Body of pancreas (tissue), 4 donors: ENCODE data around the gene TEX53.

ENCODE experiments used
- POLR2A ChIP-seq, 3 donors: fragments of 450-650 bp; IDR thresholded peaks; one replicate each; pipeline ENCODE4 v1.6.1; 2016; ENCODE audit warnings: antibody characterized with exemption in 3 of 3, mild to moderate bottlenecking in 2 of 3
- TF ChIP-seq, protein P1 (sequence below), 7 experiments: fragments of 450-650 bp in 4 of 7; fragments of 200-600 bp in 3 of 7; sonication (generic) in 3 of 7; IDR thresholded peaks; one replicate each; pipeline ENCODE4 v1.5.1; 2016 to 2019; ENCODE audit warnings: antibody characterized with exemption in 7 of 7

DNA sequence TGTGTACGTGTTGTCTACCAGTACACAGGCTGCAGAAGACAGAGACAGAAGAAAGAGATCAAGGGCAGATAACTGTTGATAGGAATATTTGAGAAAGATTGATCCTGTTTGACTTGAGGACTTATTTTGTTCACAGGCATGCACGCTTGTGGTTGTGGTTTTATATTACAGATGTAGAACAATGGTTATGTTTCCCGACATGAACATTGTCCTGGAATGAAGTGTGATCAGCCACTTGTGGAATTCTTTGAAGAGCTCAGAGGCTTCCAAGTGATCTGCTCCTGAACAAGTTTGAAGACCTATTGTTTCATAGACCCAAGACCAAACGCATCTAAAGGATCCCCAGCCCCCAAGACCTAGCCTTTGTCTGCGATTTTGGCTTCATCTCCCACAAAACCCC, 13.7 kb downstream of the TEX53 start:
- TF ChIP-seq, protein P1, sequence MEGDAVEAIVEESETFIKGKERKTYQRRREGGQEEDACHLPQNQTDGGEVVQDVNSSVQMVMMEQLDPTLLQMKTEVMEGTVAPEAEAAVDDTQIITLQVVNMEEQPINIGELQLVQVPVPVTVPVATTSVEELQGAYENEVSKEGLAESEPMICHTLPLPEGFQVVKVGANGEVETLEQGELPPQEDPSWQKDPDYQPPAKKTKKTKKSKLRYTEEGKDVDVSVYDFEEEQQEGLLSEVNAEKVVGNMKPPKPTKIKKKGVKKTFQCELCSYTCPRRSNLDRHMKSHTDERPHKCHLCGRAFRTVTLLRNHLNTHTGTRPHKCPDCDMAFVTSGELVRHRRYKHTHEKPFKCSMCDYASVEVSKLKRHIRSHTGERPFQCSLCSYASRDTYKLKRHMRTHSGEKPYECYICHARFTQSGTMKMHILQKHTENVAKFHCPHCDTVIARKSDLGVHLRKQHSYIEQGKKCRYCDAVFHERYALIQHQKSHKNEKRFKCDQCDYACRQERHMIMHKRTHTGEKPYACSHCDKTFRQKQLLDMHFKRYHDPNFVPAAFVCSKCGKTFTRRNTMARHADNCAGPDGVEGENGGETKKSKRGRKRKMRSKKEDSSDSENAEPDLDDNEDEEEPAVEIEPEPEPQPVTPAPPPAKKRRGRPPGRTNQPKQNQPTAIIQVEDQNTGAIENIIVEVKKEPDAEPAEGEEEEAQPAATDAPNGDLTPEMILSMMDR (IDR thresholded peaks at IDR 0.05), result no peak
- TF ChIP-seq POLR2A (IDR thresholded peaks at IDR 0.05), result no peak
